Measurements from ENCODE around the gene LRRC56.

DNA sequence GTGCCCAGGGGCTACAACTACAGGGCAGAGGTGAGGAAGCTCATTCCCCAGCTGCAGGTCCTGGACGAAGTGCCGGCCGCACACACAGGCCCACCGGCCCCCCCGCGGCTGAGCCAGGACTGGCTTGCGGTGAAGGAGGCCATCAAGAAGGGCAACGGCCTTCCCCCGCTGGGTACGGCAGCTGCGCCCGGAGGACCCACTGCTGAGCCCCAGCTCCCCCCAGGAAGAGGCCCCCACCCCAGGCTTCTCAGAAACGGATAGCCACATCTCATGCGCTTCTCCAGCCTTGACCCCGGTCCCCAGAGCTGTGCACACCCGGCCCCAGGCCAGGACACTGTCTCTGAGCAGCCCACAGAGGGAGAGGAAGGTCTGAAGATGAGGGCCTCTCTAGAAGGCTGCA lies 13.8 kb downstream of the LRRC56 start:
- TF ChIP-seq, protein P1, sequence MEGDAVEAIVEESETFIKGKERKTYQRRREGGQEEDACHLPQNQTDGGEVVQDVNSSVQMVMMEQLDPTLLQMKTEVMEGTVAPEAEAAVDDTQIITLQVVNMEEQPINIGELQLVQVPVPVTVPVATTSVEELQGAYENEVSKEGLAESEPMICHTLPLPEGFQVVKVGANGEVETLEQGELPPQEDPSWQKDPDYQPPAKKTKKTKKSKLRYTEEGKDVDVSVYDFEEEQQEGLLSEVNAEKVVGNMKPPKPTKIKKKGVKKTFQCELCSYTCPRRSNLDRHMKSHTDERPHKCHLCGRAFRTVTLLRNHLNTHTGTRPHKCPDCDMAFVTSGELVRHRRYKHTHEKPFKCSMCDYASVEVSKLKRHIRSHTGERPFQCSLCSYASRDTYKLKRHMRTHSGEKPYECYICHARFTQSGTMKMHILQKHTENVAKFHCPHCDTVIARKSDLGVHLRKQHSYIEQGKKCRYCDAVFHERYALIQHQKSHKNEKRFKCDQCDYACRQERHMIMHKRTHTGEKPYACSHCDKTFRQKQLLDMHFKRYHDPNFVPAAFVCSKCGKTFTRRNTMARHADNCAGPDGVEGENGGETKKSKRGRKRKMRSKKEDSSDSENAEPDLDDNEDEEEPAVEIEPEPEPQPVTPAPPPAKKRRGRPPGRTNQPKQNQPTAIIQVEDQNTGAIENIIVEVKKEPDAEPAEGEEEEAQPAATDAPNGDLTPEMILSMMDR (IDR thresholded peaks at IDR 0.05; ENCODE audit: insufficient read depth, low read length) = no peak
- TF ChIP-seq SPI1 (IDR thresholded peaks at IDR 0.05; ENCODE audit: borderline replicate concordance, low read depth) (no peak), GABPA (IDR thresholded peaks at IDR 0.05; ENCODE audit: low read depth) (no peak)

Measured in HL-60 (cell line).